Skin epidermis (tissue), 12 donors: ENCODE results near the gene NBPF6.
"Not testable (repeated sequence)": the region's sequence is repeated elsewhere in the genome, so short reads cannot be mapped to it uniquely, and the experiment has no call there.

Source experiments
- H3K27ac ChIP-seq, 21 experiments: fragments of 200-600 bp; sonication (generic) in 11 of 21; one replicate each; pipeline ENCODE4 v1.5.0; 2020; ENCODE audit warnings: mild to moderate bottlenecking in 3 of 21, inconsistent platforms in 2 of 21, moderate library complexity in 2 of 21
- H3K4me3 ChIP-seq, 7 experiments: fragments of 200-600 bp; sonication (generic) in 2 of 7; one replicate each; pipeline ENCODE4 v1.5.0; 2020; ENCODE audit warnings: inconsistent platforms in 2 of 7, mild to moderate bottlenecking in 2 of 7, moderate library complexity in 1 of 7

The NBPF6 gene, protein sequence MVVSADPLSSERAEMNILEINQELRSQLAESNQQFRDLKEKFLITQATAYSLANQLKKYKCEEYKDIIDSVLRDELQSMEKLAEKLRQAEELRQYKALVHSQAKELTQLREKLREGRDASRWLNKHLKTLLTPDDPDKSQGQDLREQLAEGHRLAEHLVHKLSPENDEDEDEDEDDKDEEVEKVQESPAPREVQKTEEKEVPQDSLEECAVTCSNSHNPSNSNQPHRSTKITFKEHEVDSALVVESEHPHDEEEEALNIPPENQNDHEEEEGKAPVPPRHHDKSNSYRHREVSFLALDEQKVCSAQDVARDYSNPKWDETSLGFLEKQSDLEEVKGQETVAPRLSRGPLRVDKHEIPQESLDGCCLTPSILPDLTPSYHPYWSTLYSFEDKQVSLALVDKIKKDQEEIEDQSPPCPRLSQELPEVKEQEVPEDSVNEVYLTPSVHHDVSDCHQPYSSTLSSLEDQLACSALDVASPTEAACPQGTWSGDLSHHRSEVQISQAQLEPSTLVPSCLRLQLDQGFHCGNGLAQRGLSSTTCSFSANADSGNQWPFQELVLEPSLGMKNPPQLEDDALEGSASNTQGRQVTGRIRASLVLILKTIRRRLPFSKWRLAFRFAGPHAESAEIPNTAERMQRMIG

GRCh38 chr1:108450043-108450442 lies at the start of gene NBPF6:
NBPF6 (plus strand) TSS chr1:108450343; CDS start chr1:108450602, 259 bp downstream.
- not testable (repeated sequence) for H3K4me3 ChIP-seq, H3K27ac ChIP-seq

DNA sequence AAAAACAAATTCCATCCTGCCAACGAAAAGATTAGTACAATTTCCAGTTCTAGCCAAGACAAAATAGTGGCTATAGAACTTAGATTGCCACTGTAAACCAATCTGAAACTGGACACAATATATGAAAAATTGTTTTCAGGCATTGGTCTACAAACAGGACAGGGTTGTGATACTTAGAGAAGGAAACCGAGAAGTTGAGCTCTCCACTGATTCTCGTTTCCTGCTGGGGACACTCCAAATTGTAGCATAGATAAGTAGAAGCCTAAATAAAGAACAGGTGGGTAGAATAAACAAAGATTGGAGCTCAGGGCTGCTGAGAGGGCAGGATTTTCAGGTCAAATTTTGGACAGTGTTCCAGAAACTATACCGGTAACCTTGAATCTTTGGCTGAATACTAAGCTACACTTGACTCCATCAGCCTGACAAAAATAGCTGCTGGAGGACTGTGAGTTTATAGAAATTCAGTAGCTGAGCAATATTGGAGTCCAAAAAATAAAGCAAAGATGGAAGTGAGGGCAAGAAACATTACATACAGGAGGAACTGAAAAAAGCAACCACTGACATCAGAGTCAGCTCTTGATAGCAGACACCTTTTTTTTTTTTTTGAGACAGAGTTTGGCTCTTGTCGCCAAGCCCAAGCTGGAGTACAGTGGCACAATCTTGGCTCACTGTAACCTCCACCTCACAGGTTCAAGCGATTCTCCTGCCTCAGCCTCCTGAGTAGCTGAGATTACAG lies 38.9 kb upstream of the NBPF6 start:
- not testable (repeated sequence) for H3K4me3 ChIP-seq, H3K27ac ChIP-seq

DNA sequence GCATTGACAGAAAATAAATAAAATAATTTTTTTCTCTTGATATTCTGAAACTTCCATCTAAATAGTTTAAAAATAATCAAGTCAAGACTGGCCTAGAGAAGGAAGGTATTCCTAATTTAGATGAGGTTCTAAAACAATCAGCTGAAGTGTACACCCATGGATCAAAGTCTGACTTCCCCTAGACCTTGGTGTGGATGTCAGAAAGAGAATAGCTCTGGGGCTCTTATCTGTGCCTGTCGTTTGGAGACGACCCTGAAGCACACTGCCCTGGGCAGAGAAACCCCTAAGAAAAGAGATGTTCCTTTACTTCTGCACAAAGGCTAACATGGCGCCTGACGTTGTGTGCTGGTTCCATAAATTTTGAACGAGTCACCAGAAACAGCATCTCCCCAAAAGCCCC lies 30.0 kb upstream of the NBPF6 start:
- H3K4me3 ChIP-seq, H3K27ac ChIP-seq: not testable (repeated sequence)

DNA sequence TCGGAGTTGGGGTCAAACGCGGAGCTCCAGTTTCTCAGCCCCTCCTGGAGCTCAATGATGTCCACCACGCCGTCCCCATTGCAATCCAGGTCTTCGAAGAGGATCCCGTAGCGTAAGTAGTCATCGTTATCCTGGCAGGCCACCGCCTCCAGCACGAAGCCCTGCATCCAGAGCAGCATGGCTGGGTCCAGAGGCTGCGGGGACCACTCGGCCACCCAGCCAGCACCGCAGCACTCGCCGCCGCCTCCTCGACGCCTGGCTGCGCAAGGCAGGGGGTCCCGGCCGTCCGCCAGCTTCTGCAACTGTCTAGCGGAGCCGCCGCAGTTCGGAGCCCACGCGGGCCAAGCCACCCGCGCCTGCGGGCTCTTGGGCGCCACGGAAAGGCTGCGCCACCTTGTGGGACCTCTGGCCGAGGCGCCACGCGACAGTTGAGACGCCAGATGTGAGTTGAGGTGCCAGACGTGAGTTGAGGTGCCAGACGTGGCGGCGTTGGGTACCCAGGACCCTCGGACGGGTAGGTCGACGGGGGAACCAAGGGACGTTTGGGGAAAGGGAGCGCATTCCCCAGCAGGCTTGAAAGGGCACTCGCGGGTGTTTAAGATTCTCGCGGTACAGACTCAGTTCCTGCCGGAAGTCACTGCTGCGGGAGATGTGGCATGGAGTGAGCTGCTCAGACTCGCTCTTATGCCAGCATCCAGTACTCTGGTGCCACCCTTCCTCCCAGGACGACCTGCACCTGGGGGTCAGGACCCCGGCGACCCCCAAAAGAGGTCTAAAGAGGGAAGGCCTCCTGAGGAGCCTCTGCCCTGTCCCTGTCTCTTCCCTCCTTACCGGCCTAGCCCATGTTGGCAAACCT lies 28.9 kb upstream of the NBPF6 start:
- H3K4me3 ChIP-seq, H3K27ac ChIP-seq: not testable (repeated sequence)

DNA sequence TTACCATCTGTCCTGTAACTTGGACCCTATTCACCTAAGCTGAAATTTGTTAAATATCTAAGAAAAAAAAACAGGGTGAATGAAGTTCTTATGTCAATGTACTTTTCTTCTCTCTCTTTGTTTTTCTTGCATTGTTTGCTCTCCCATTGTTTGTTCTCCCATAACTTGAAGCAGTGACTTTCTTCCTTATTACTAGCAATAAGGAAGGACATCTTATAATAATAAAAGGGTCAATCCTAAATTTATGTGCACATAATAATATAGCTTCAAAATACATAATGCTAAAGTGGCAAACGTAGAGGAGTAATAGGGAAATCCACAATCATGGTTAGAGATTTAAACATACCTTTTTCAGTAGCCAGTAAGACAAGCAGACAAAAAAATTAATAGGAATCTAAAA lies 23.3 kb upstream of the NBPF6 start:
- not testable (repeated sequence) for H3K4me3 ChIP-seq, H3K27ac ChIP-seq

DNA sequence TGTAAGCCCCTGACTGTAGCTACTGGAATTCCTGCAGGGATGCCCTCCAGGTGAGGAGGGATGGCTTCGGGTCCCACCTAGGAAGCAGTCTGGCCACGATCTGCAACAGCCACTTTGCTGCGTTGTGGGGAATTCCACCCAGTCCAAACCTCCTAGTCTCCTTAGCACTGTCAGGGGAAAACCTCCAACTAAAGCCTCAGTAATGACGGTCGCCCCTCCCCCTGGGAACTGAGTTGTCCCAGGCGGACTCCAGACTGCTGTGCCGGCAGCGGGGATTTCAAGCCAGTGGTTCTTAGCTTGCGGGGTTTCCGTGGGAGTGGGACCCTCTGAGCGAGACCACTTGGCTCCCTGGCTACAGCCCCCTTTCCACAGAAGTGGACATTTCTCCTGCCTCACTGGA lies 18.1 kb upstream of the NBPF6 start:
- H3K27ac ChIP-seq, H3K4me3 ChIP-seq: not testable (repeated sequence)

DNA sequence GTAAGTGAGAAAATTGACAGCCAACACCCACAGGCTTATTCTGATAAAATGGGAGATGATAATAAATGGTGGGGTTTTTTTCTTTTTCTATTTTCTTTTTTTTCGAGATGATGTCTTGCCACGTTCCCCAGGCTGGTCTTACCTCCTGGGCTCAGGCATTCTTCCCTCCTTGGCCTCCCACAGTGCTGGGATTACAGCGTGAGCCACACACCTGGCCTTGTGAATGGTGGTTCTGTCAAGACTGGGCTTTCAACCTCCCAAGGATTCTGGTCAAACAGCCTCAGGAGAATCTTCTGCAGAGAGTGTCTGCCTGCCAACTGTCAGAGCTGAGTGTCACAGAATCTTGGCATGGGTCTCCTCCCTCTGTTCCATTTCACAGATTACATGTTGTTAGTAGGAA lies 16.7 kb upstream of the NBPF6 start:
- not testable (repeated sequence) for H3K27ac ChIP-seq, H3K4me3 ChIP-seq

- H3K4me3 ChIP-seq, H3K27ac ChIP-seq: not testable (repeated sequence)
Observed at GRCh38 chr1:108438536-108438935, 11.6 kb upstream of the NBPF6 start.

GRCh38 chr1:108454521-108454920 lies 4.4 kb downstream of the NBPF6 start:
- H3K4me3 ChIP-seq, H3K27ac ChIP-seq: not testable (repeated sequence)

DNA sequence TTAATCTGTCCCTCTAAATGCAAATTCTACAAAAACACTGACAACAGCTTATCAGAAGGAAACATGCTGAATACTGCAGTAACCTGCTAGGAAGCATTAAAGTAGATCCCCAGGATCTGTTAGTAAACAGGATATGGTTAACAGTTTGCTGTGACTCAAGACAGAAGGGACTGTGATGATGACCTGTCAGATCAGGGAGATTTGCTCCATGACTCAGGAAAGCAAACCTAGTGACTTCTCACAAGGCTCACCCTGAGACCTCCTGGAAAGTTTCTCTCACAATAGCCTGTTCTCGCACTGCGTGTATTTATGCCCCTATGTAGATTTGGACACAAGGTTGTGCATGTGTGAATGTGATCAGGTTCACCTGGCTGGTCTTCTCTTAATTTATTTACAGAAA lies 8.5 kb downstream of the NBPF6 start:
- H3K4me3 ChIP-seq, H3K27ac ChIP-seq: not testable (repeated sequence)

DNA sequence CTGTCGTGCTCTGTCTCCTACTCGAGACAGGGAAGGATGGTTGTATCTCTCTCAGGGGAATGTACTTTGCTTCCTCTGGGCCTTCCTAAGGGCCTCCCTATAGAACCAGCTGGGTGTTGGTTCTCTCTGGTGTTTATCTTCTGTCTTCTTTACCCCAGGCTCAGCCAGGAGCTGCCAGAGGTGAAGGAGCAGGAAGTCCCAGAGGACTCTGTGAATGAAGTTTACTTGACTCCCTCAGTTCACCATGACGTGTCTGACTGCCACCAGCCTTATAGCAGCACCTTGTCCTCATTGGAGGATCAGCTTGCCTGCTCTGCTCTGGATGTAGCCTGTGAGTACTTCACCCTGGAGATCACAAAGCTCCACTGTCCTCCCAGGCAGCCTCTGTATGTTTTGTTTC lies 11.6 kb downstream of the NBPF6 start:
- H3K4me3 ChIP-seq, H3K27ac ChIP-seq: not testable (repeated sequence)

- H3K27ac ChIP-seq, result not testable (repeated sequence)
Observed at GRCh38 chr1:108463962-108464361, 13.8 kb downstream of the NBPF6 start.

DNA sequence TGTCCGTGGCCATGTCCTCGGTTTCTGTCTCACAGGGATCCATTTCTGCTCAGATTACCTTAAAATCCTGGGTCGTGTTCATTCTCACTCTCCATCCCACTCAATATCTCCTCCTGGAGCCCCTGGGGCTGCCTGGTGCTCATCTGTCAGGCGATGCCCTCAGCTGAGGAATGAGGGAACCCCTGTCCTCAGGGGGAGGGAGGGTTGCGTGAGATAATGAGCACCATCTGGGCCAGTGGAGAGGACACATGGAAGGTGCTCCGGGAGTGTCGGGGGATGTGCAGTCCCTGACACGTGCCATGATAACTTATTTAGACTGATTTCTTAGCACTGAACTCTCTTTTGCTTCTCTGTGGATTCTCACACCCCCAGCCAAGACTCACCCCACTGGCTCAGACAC lies 16.0 kb downstream of the NBPF6 start:
- H3K27ac ChIP-seq, H3K4me3 ChIP-seq: not testable (repeated sequence)

More at GRCh38 chr1:108463962-108464361, 13.8 kb downstream of the NBPF6 start:
- not testable (repeated sequence) for H3K4me3 ChIP-seq

DNA sequence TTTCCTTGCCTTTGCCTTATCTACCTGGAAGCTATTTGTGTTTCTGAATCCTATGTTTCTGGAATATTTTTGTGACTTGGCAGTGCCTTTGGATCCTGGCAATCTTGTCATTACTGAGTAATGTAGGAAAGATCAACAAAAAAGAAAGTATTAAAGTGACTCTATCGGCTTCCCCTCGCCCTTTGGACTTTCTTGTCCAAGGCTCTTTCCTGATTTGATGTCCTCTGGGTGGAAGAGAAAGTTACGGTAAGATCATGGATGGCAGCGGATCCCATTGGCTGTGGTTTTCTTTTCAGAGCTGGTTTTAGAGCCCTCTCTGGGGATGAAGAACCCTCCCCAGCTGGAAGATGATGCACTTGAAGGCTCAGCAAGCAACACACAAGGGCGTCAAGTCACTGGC lies 17.0 kb downstream of the NBPF6 start:
- H3K4me3 ChIP-seq, H3K27ac ChIP-seq: not testable (repeated sequence)

DNA sequence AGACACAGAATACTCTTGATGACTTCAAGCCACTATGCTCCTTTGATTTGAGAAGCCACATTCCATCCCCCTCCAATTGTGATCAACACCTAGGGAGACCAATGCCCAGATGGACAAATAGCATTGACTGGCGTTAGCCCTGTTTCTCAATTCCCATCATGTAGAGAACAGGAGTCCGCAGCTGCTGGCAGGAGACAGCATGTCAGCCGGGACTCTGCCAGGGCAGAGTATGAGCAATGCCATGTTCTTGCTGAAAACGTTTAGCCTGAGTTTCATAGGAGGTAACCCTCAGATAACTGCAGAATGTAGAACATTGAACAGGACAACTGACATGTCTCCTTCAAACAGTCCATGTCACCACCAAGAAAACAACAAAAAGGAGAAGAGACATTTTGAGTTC lies 20.6 kb downstream of the NBPF6 start:
- not testable (repeated sequence) for H3K27ac ChIP-seq, H3K4me3 ChIP-seq

DNA sequence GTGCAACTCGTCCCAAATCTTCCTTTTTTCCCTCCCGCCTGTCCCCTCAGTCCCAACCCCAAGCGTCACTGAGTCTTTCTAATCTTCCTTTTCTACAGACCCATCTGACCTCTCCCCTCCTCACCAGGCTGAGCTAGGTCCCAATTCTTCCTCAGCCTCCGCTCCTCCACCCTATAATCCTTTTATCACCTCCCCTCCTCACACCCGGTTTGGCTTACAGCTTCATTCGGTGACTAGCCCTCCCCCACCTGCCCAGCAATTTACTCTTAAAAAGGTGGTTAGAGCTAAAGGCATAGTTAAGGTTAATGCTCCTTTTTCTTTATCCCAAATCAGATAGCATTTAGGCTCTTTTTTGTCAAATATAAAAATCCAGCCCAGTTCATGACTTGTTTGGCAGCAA lies 24.4 kb downstream of the NBPF6 start:
- not testable (repeated sequence) for H3K4me3 ChIP-seq, H3K27ac ChIP-seq

GRCh38 chr1:108478429-108479015 lies 28.4 kb downstream of the NBPF6 start:
- no peak overlapping the region for H3K4me3 ChIP-seq

DNA sequence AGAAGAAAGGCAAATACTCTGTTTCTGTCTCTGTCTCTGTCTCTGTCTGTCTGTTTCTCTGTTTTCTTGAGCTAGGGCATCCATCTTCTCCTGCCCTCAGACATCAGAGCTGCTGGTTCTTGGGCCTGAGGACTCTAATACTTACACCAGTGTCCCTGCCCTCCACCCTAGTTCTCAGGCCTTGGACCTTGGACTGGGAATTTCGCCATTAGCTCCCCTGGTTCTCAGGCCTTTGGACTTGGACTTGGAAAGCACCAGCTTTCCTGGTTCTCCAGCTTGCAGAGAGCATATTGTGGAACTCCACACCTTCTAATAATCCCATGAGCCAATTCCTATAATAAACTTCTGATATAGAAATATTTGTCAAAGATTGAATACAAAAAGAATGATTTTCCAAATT lies 32.6 kb downstream of the NBPF6 start:
- H3K4me3 ChIP-seq, result no peak overlapping the region
- no peak overlapping the region for H3K27ac ChIP-seq

More at GRCh38 chr1:108478429-108479015, 28.4 kb downstream of the NBPF6 start:
- no peak overlapping the region for H3K27ac ChIP-seq

DNA sequence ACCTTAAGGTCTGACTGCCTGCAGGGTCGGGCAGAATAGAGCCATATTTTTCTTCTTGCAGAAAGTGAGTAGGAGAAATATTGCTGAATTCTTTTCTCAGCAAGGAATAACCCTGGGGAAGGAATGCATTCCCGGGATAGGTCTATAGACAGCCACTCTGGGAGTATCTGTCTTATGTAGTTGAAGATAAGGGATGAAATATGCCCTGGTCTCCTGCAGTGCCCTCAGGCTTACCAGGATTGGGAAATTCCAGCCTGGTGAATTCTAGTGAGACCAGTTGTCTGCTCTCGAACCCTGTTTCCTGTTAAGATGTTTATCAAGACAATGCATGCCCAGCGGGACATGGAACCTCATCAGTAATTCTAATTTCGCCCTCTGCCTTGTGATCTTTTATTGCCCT lies 35.8 kb downstream of the NBPF6 start:
- not testable (repeated sequence) for H3K4me3 ChIP-seq, H3K27ac ChIP-seq
